Neural cell (in vitro differentiated cells): ENCODE results near the gene TIMM17B. TPM values are rescaled to one million over a fixed set of nuclear protein-coding genes. Genes with fewer than 3 reads are reported as not detected.

ENCODE experiments used
- H2AFZ ChIP-seq: fragments of 200-600, 300-800 bp; sonication (generic), shearing (Covaris generic); 2 replicates; pipeline ENCODE4 v1.6.0; 2014; ENCODE audit warnings: low read depth, mild to moderate bottlenecking, antibody characterized with exemption, low read length, moderate library complexity
- H3F3A ChIP-seq: fragments of 200-600 bp; shearing (Covaris generic); 2 replicates; pipeline ENCODE4 v1.6.1; 2016; ENCODE audit warnings: mild to moderate bottlenecking, moderate library complexity, mixed read lengths, antibody characterized with exemption, low read length; ENCODE audit not compliant: insufficient read depth, poor library complexity, severe bottlenecking
- H3K27ac ChIP-seq: fragments of 200-600, 300-800 bp; sonication (generic), shearing (Covaris generic); 2 replicates; pipeline ENCODE4 v1.5.1; 2014; ENCODE audit warnings: mild to moderate bottlenecking, low read length, moderate library complexity
- H3K27me3 ChIP-seq: fragments of 300-800, 200-600 bp; sonication (generic), shearing (Covaris generic); 2 replicates; pipeline ENCODE4 v1.6.0; 2014; ENCODE audit warnings: mild to moderate bottlenecking, low read depth, low read length, moderate library complexity; ENCODE audit not compliant: insufficient read depth
- H3K36me3 ChIP-seq: fragments of 300-800, 200-600 bp; sonication (generic), shearing (Covaris generic); 2 replicates; pipeline ENCODE4 v1.5.1; 2014; ENCODE audit warnings: mild to moderate bottlenecking, antibody characterized with exemption, low read length, moderate library complexity; ENCODE audit not compliant: insufficient read depth
- H3K4me2 ChIP-seq: fragments of 300-800, 200-600 bp; sonication (generic), shearing (Covaris generic); 2 replicates; pipeline ENCODE4 v1.6.0; 2014; ENCODE audit warnings: mild to moderate bottlenecking, low read length
- H3K4me3 ChIP-seq: fragments of 300-800, 200-600 bp; sonication (generic), shearing (Covaris generic); 2 replicates; pipeline ENCODE4 v1.5.1; 2014; ENCODE audit warnings: mild to moderate bottlenecking, low read length, moderate library complexity
- H3K79me2 ChIP-seq: fragments of 200-600 bp; shearing (Covaris generic); replicated peaks from 2 replicates; pipeline ENCODE4 v1.6.0; 2014; ENCODE audit warnings: mild to moderate bottlenecking, low read length, moderate library complexity; ENCODE audit not compliant: insufficient read depth
- H3K9ac ChIP-seq: fragments of 300-800, 200-600 bp; sonication (generic), shearing (Covaris generic); 2 replicates; pipeline ENCODE4 v1.6.1; 2016; ENCODE audit warnings: mild to moderate bottlenecking, low read length, mixed read lengths
- H3K9me2 ChIP-seq: fragments of 200-600 bp; shearing (Covaris generic); 2 replicates; pipeline ENCODE4 v1.6.1; 2016; ENCODE audit warnings: mild to moderate bottlenecking, low read length, mixed read lengths; ENCODE audit not compliant: insufficient read depth
- H3K9me3 ChIP-seq: fragments of 200-600, 300-800 bp; sonication (generic), shearing (Covaris generic); 2 replicates; pipeline ENCODE4 v1.6.1; 2016; ENCODE audit warnings: mild to moderate bottlenecking, mixed run types, low read length, moderate library complexity, mixed read lengths
- H4K20me1 ChIP-seq: fragments of 200-600 bp; shearing (Covaris generic); 2 replicates; pipeline ENCODE4 v1.6.1; 2016; ENCODE audit warnings: mild to moderate bottlenecking, mixed run types; ENCODE audit not compliant: insufficient read depth
- CTCF ChIP-seq: fragments of 450-650 bp; IDR thresholded peaks from 2 replicates; pipeline ENCODE4 v1.5.1; 2014; ENCODE audit warnings: antibody characterized with exemption, mild to moderate bottlenecking, moderate library complexity; ENCODE audit not compliant: poor library complexity, severe bottlenecking
- EP300 ChIP-seq: fragments of 450-650 bp; conservative IDR thresholded peaks from 2 replicates; pipeline ENCODE4 v1.6.1; 2014; ENCODE audit warnings: antibody characterized with exemption, mild to moderate bottlenecking, moderate library complexity; ENCODE audit not compliant: poor library complexity, severe bottlenecking
- EZH2 ChIP-seq: fragments of 200-600, 300-800 bp; shearing (Covaris generic), sonication (generic); IDR thresholded peaks from 2 replicates; pipeline ENCODE4 v1.6.1; 2014; ENCODE audit warnings: antibody characterized with exemption, low read length, borderline replicate concordance, mild to moderate bottlenecking; ENCODE audit not compliant: insufficient read depth, poor library complexity, severe bottlenecking
- MXI1 ChIP-seq: fragments of 450-650 bp; conservative IDR thresholded peaks from 2 replicates; pipeline ENCODE4 v1.6.1; 2014; ENCODE audit warnings: antibody characterized with exemption, mild to moderate bottlenecking; ENCODE audit not compliant: poor library complexity, severe bottlenecking
- POLR2AphosphoS5 ChIP-seq: IDR thresholded peaks from 2 replicates; pipeline ENCODE4 v1.6.1; 2012
- RAD21 ChIP-seq: fragments of 450-650 bp; conservative IDR thresholded peaks from 2 replicates; pipeline ENCODE4 v1.6.1; 2014; ENCODE audit warnings: antibody characterized with exemption, mild to moderate bottlenecking, moderate library complexity
- REST ChIP-seq: IDR thresholded peaks from 2 replicates; pipeline ENCODE4 v1.6.1; 2012; ENCODE audit warnings: borderline replicate concordance
- SMC3 ChIP-seq: fragments of 450-650 bp; conservative IDR thresholded peaks from 2 replicates; pipeline ENCODE4 v1.6.1; 2014; ENCODE audit warnings: antibody characterized with exemption, mild to moderate bottlenecking, moderate library complexity; ENCODE audit not compliant: poor library complexity
- TAF1 ChIP-seq: IDR thresholded peaks from 2 replicates; pipeline ENCODE4 v1.6.1; 2012; ENCODE audit warnings: low read depth
- polyA minus RNA-seq: library from RNA; depleted of rRNA, polyadenylated mRNA; stranded (reverse); fragments of >200 nt; gene quantifications from 2 replicates; pipeline ENCODE4 v1.2.3, GENCODE V29; 2014
- polyA plus RNA-seq: library from polyadenylated mRNA; depleted of rRNA; stranded (reverse); fragments of >200 nt; gene quantifications from 2 replicates; pipeline ENCODE4 v1.2.3, GENCODE V29; 2014

Gene TIMM17B
- polyA plus RNA-seq = 131 and 156 TPM in 2 replicates
- polyA minus RNA-seq = 57.2 and 67.0 TPM in 2 replicates

- Histone ChIP-seq H3K27me3 (no peaks in the 10 kb centered on the region), H3K9me2 (no peaks in the 10 kb centered on the region), H3K4me3 (peak within 1 kb of the TSS; percentile 82), H3K9ac (peak within 1 kb of the TSS; percentile 96), H3F3A (no peaks in the 10 kb centered on the region), H3K4me2 (peak within 1 kb of the TSS; percentile 62), H4K20me1 (no peaks in the 10 kb centered on the region), H2AFZ (no peak within 1 kb of the TSS), H3K79me2 (peaks cover 10% of the 10 kb centered on the region), H3K9me3 (no peaks in the 10 kb centered on the region), H3K27ac (peak within 1 kb of the TSS; percentile 97), H3K36me3 (no peaks in the 10 kb centered on the region)
- TF ChIP-seq CTCF (no peak), POLR2AphosphoS5 (peak; percentile 97), RAD21 (no peak), TAF1 (peak; percentile 85), EP300 (no peak), REST (peak; percentile 48), SMC3 (no peak), EZH2 (no peak), MXI1 (peak; percentile 30)
These were observed at the start of gene TIMM17B, which contains the start of gene PQBP1 for GRCh38 chrX:48897625-48898306. Gene TIMM17B, minus strand, starts transcription at chrX:48897768. Its CDS starts 19 bp downstream, at chrX:48897749. Gene PQBP1, plus strand, starts transcription at chrX:48897930. Its CDS starts 580 bp downstream, at chrX:48898510.

GRCh38 chrX:48945517-48946348 lies 48.2 kb upstream of the TIMM17B start:
- Histone ChIP-seq H3K4me2 (no peak overlapping the region), H3F3A (no peaks in the 10 kb centered on the region), H3K9me2 (no peaks in the 10 kb centered on the region), H3K79me2 (no peaks in the 10 kb centered on the region), H2AFZ (no peak overlapping the region), H3K27ac (no peak overlapping the region), H3K9ac (no peak overlapping the region), H3K36me3 (no peaks in the 10 kb centered on the region), H3K9me3 (no peaks in the 10 kb centered on the region), H4K20me1 (no peaks in the 10 kb centered on the region), H3K27me3 (no peaks in the 10 kb centered on the region), H3K4me3 (no peak overlapping the region)
- no peak for TF ChIP-seq POLR2AphosphoS5
- no peak for TF ChIP-seq TAF1
- TF ChIP-seq EP300 = no peak
- no peak for TF ChIP-seq EZH2
- TF ChIP-seq SMC3 = peak; percentile 70
- peak; percentile 62 for TF ChIP-seq RAD21
- peak; percentile 68 for TF ChIP-seq CTCF
